GM12891 (cell line): ENCODE measurements around the gene SEC31A.

Source experiments
- POLR2A ChIP-seq: IDR thresholded peaks from 2 replicates; pipeline ENCODE4 v1.6.1; 2011; ENCODE audit warnings: low read depth, low read length, control low read depth
- POLR2AphosphoS5 ChIP-seq: IDR thresholded peaks from 2 replicates; pipeline ENCODE4 v1.6.1; 2011; ENCODE audit warnings: low read depth, low read length, control low read depth
- SPI1 ChIP-seq: IDR thresholded peaks from 2 replicates; pipeline ENCODE4 v1.6.1; 2011; ENCODE audit warnings: low read depth, low read length, control low read depth

GRCh38 chr4:82861529-82861928 is 29.4 kb downstream of the SEC31A start:
- TF ChIP-seq POLR2AphosphoS5, result no peak
- TF ChIP-seq SPI1, result no peak
- no peak for TF ChIP-seq POLR2A
